GM12874 (cell line): ENCODE results near the gene FRMD6.

Experiments
- TF ChIP-seq, protein P1 (sequence below): IDR thresholded peaks from 2 replicates; pipeline ENCODE4 v1.5.1; 2011; ENCODE audit warnings: low read depth, mild to moderate bottlenecking, control low read depth, low read length, moderate library complexity; ENCODE audit not compliant: insufficient read depth

Gene FRMD6

DNA sequence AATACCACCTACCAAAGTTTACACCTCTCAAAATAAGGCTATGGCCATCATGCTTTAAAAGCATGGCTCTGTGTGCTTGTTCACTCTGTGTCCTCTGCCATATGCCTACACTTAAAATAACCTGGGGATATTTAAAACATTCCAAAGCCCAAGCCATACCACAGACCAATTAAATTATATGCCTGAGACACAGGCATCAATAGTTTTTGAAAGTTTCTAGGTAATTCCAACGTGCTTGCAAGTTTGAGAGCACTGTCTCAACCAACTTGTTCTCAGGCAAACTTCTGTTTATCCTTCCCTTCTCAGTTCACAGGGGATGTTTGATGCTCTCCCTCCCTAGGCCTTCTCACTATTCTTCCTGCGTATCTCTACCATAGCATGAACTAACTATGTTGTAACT is 3.4 kb upstream of the FRMD6 start:
- TF ChIP-seq, protein P1, sequence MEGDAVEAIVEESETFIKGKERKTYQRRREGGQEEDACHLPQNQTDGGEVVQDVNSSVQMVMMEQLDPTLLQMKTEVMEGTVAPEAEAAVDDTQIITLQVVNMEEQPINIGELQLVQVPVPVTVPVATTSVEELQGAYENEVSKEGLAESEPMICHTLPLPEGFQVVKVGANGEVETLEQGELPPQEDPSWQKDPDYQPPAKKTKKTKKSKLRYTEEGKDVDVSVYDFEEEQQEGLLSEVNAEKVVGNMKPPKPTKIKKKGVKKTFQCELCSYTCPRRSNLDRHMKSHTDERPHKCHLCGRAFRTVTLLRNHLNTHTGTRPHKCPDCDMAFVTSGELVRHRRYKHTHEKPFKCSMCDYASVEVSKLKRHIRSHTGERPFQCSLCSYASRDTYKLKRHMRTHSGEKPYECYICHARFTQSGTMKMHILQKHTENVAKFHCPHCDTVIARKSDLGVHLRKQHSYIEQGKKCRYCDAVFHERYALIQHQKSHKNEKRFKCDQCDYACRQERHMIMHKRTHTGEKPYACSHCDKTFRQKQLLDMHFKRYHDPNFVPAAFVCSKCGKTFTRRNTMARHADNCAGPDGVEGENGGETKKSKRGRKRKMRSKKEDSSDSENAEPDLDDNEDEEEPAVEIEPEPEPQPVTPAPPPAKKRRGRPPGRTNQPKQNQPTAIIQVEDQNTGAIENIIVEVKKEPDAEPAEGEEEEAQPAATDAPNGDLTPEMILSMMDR: no peak

- TF ChIP-seq, protein P1: no peak
These were observed 858 bp upstream of the FRMD6 start for GRCh38 chr14:51650716-51651387.

GRCh38 chr14:51652168-51653078 is 713 bp downstream of the FRMD6 start:
- TF ChIP-seq, protein P1: no peak

DNA sequence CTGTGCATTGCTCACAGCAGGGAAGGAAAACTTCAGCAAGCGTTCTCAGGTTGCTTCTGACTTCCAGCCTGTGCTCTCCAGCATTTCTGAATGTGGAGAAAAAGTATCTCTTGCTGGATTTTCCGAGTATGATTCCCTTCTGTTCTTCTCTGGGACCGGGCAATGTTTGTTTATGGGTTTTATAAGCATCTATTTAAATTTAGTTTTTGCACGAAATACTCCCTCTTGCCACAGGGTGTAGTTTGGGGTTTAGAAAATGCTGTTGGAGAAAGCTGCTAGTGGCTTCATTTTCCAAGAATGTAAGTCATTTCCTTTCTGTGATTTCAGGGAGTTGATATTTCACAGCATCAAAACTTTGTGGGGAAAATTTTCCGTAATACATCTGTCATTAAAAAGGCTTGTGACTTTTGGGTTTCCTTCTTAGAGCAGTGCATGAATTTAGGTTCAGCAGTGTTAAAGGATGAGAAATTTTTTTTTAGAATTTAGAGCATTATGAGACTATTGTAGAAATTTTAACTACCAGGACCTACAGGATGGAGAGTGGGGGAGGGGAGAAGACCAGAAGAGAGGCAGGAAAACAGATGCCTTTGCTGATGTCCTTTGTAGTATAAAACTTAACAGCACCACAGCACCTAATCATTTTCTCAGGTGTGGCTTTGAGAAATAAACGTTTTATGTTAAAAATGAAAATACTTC is 1.5 kb downstream of the FRMD6 start:
- TF ChIP-seq, protein P1: no peak

DNA sequence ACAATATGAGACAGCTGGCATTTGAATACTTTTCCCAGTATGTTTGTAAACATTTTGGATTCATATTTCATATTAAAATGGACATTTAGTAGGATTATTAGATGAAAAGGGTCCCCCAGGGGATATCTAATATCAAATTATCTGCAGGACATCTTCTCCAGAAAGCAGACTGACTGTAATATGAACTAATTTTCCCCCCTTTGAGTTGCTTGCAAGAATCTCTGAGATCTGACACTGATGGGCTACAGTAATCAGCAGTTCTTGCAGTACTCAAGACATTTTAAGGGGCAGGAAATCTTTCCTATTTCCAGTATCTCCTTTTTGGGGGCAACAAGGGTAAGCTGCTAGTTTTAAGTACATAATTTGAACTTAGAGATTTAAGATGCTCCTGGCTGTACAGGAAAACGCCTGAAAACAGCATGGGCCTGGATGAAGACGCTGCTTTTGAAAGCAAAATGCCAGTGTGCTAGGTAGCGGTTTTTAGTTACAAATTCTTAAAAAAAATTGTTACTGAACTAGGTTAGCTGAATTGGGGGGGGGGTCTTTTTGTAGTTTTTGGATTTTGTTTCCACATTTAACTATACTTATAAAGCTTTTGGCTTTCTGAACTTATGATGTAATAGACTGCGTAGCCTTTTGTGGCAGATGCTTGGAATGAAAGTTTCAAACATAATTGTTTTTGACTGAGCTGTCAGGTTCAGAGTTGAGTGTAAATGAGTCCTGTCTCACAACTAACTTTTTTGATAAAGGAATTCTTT is 2.2 kb downstream of the FRMD6 start:
- TF ChIP-seq, protein P1: no peak

GRCh38 chr14:51654533-51654845 is 2.8 kb downstream of the FRMD6 start:
- TF ChIP-seq, protein P1: no peak
